Stromal cell of bone marrow (primary cell): ENCODE data around the gene CCM2L.

Experiments
- DNase-seq: peaks from one replicate; pipeline ENCODE4 v3.0.0-alpha.2; 2012; ENCODE audit warnings: low read depth

The CCM2L gene

DNA sequence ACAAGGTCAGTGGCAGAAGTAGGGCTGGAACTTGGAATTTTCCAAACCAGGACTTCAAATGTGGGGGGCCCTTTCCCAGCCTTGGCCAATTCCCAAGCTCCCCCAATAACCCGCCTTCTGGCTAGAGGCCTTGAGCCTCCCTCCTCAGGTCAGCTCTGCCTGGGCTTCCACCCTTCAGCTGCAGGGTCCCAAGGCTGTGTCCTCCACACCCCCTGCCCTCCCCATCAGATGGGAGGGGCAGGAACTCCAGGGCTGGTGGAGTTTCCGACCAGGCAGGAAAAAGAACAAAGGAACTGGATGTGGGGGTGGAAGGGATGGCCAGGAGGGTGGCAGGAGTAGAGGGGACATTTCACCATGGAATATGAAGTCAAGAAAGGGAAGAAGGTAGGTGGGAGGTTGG lies at the start of gene CCM2L:
Gene CCM2L, plus strand, starts transcription at position 338 of the 400 bp plus-strand sequence. Its CDS starts 17 bp downstream, at position 355.
- DNase-seq, result no peak

DNA sequence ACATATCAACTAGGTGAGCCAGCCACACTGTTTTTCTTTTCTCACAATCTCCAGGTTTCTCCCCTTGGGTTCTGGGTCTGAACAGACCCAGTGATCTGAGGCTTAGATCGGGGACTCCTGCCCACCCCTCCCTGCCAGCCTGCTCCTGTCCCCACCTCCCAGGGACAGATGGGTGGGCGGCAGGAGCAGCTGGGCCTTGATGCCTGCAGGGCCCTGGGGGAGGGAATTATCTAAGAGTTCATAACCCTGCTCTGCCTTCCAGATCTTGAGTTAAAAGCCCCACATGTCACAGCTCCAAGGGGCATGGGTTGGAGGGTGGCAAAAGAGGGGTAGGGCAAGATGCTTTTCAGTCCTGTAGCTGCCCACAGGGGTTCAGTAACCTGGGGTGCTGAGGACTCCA lies 47.5 kb upstream of the CCM2L start:
- DNase-seq, result no peak

DNA sequence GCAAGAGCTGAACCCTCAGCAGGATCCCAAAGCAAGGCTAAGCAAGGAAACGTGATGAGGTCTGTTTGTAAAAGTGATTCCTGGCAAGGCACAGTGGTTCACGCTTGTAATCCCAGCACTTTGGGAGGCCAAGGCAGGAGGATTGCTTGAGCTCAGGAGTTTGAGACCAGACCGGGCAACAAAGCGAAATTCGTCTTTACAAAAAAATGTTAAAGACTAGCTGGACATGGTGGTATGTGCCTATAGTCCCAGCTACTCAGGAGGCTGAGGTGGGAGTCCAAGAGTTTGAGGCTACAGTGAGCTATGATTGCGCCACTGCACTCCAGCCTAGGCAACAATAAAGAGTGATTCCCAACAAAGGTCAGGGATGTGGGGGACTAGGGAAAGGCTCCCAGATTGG lies 46.3 kb upstream of the CCM2L start:
- DNase-seq, result no peak

GRCh38 chr20:31966991-31967655 lies 43.1 kb upstream of the CCM2L start:
- DNase-seq, result no peak

DNA sequence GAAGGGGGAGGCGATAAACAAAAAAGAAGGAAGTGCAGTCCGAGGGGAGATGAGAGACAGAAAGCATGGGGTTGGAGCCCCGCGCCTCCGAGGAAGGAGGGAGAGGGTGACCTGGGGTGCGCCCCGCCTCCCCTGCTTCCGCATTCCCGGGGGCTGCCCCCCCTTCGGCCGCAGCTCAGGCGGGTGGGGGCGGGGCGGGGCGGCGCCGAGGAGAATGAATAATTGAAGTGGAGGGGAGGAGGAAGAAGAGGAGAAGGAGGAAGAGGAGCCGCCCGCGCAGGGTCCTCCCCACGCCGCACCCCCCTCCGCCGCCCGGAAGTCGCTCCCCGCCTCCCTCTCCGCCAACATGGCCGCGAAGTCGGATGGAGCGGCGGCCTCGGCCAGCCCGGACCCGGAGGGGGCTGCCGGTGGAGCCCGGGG lies 42.4 kb upstream of the CCM2L start, which contains the start of gene XKR7:
Gene XKR7, plus strand, starts transcription at position 322 of the 420 bp plus-strand sequence. Its CDS starts 25 bp downstream, at position 347.
- no peak for DNase-seq

DNA sequence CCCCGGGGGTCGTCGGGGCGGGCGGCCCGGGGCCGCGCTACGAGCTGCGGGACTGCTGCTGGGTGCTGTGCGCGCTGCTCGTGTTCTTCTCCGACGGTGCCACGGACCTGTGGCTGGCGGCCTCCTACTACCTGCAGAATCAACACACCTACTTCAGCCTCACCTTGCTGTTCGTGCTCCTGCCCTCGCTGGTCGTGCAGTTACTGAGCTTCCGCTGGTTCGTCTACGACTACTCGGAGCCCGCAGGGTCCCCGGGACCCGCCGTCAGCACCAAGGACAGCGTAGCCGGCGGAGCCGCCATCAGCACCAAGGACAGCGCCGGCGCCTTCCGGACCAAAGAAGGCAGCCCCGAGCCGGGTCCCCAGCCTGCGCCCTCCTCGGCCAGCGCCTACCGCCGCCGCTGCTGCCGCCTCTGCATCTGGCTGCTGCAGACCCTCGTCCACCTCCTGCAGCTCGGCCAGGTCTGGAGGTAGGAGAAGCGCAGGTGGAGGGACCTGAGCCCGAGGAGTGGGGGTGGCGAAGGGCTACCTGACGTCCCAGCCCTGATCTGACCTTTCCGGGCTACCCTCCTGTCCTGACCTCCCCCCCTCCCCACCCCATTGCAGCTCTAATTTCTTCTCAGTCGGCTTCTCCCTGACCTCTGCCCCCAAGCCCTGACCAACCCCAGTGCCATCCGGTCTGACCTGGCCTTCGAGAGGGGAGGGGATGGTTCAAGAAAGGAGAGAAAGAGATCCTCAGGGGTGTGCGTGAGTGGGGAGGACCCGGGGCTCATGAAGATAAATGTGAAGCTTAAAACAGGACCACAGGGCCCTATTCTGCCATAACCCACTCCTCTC lies 41.7 kb upstream of the CCM2L start:
- DNase-seq, result peak; percentile 17

DNA sequence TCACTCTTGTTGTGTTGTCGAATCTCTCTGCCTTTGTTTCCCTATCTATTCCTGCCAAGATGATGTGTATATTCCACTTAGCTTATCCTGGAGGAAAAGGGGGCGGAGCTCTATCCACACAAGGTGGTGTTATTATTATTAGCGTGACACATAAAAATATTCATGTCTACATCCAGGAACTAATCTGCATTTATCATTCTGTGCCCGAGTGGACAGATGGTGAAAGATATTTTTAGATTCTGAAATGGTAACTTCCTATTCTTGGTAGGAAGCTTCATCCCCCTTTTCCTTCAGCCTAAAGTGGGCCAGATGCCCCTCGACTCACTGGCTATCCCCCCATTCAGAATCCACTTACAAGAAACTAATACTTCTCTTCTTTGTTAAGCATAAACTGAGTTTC lies 40.2 kb upstream of the CCM2L start:
- no peak for DNase-seq

- no peak for DNase-seq
These were observed 37.7 kb upstream of the CCM2L start for GRCh38 chr20:31972471-31973021.

DNA sequence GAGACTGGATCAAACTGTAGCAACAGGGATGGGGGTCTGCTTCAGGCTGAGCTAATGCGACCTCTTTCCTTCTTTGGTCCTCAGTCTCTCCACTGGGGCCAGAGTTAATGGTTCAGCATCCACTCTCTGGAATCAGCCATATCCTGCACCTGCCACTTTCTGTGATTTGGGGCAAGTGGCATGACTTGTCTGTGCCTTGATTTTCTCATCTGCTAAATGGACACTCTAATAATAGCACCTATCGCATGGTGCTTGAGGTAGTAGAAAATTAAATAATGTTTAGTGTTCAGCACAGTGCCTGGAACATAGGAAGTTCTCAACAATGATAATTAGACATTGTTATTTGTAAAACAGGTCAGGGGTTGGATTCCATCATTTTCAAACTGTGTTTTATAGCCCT lies 35.9 kb upstream of the CCM2L start:
- no peak for DNase-seq

DNA sequence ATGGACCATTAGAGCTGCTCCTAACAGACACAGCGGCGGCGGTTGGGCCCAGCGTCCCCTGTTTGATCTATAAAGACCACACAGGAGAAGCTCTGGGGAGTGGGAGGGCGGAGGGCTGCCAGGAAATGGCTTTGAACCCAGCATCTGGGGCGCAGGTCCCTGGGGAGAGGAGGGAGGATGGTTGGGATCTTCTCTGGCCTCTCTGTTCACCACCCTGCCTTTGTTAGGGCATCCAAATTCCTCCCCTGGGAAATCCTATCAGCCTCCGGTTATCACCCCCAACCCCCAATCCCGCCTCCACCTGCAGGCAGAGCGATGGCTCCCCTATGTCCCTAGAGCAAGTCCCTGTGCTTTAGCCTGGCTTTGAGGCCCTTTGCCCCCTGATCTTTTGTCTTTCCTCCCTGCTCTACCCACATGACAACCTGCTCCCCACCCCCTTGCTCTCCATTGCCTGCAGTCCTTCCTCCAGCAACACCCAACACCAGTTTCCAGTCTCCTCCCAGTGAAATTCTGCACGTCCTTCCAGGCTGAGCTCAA lies 35.2 kb upstream of the CCM2L start:
- no peak for DNase-seq

DNA sequence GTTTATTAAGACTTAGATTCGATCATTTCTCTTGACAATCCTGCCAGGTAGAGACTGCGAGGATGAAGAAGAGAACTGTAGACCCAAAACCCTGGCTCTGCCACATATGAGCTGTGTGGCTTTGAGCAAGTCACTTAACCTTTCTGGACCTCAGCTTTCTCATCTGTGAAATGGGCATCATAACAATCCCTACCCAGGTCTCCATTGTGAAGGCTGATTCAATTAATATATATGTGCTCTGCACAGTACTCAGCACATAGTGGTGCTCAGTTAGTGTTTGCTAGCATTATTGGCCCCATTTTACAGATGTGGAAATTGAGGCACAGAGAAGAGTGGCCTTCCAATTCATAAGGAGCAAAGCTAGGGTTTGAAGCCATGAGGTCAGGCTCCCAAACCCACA lies 34.4 kb upstream of the CCM2L start:
- no peak for DNase-seq

DNA sequence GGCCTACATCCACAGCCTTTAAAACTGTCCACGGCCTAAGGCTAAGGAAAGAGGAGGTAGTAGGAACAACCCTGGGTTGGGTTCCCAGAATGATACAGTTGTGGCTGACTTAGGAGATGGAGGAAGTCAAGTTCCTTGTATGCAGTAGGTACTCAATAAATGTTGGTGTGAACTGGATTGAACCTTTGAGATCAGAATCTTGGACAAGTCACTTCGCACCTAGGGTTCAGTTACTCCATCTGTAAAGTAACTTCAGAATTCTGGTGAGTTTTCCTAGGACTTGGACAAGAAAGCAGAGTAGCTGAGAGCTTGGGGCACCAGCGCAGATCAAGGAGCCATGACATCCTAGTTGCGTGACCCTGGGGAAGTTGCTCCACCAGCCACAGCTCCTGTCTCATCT lies 33.2 kb upstream of the CCM2L start:
- no peak for DNase-seq

DNA sequence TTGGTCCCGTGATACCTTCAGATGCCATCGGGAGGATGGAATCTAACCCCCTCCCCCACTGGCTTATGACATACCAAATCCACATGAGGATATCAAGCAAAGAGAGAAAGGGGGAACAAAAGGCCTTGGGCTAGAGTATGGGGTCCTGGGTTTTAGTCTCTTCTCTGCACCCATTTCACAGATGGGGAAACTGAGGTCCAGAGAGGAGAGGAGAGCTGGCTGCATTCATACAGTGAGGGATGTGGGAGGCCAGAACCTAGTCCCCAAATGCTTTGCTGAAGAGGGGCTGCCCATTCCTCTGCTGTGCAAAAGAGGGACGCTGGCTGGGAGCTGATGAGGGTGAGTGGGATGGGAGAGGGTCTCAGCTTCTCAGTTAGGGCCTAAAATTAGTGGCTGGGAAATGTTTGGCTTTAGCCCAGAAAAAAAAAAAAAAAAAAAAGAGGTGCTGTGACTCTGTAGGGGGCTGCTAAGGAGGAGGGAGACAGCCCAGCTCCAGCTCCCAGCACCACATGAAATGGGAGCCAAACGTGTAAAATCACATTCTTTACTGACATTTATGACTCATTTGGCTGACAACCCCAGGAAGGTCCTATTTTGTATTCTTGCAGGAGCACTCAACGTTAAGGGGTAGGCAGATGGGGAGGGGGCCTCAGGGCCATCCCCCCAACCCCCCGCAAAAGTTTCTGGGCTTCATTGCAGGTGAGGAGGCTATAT lies 30.4 kb upstream of the CCM2L start:
- no peak for DNase-seq

DNA sequence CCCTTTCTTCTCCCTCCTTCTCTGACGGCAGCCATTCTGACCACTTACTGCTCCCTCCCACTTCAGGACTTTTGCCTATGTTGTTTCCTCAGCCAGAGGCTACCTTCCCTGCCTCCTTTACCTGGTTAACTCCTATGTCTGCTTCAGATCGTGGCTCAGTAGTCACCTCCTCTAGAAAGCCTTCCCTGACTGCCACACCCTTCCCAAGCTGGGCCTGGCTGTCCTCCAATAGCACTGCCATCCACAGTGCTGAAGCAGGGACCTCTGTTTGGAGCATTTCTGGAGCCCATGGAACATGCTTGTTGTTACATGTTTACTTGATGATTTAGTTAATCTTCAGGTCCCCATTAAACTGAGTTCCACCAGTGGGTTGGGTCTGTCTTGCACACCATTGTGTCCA lies 28.5 kb upstream of the CCM2L start:
- no peak for DNase-seq

DNA sequence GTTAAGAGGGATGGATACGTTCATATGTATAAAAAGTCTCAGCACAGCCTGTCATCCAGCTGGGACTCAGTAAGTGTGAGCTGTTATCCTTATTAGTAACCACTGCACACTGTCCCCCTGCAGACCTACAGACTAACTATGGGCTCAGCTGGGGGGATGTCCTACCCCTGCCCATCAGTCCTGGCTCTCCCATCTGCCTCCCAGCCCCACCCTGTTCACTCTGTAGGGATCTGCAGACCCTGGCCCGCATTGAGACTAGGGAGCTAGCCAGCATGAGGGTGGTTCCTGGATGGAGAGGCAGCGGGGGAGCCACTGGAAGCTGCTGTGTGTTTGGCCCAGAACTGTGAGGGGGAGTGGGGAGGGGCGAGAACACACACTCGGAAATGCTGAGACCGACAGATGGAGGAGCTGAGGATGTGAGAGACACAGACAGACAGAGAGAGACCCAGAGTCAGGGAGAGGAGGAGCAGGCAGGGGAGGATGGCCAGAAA lies 25.2 kb upstream of the CCM2L start:
- no peak for DNase-seq

DNA sequence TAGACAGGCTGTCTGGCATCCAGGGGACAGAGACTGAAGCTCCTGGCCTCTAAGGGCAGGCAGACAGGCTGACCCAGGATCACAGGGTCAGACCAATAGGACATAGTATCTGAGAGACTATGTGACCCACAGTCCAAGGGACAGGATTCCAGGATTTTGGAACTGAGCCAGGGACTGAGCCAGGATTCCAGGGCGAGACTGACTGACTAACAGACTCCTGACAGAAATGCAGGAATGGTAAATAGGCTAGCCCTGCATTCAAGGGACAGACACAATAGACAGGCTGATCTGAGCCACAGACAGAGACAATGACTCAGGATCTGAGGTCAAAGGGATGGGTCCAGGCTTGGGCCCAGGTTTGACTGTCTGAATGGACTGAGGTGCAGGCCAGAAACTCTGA lies 22.5 kb upstream of the CCM2L start:
- no peak for DNase-seq

- DNase-seq, result no peak
These were observed 21.7 kb upstream of the CCM2L start for GRCh38 chr20:31988430-31989015.

DNA sequence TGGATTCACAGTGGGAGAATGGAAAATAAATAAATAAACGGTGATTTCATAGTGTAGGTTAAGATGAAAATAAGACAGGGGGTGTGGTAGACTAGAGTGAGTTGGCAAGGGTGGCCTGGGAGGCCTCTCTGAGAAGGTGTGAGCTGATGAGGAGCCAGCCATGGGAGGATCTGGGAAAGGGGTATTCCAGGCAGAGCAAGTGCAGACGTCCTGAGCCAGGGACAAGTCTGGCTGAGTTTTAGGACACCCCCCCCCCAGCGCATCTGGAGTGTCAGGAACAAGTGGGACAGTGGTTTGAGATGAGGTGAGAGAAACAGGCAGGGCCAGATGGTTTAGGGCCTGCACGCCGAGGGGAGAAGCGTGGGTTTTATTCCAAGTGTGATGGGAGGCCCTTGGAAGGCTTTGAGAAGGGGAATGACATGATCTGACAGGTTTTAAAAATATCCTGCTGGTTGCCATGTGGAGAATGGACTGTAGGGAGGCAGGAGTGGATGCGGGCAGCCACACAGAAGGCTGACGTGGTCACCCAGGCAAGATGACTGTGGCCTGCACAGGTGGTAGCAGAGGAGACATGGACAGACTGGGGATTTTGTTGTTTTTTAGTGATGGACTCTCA lies 21.1 kb upstream of the CCM2L start:
- no peak for DNase-seq

- DNase-seq, result no peak
These were observed 19.4 kb upstream of the CCM2L start for GRCh38 chr20:31990641-31991338.

DNA sequence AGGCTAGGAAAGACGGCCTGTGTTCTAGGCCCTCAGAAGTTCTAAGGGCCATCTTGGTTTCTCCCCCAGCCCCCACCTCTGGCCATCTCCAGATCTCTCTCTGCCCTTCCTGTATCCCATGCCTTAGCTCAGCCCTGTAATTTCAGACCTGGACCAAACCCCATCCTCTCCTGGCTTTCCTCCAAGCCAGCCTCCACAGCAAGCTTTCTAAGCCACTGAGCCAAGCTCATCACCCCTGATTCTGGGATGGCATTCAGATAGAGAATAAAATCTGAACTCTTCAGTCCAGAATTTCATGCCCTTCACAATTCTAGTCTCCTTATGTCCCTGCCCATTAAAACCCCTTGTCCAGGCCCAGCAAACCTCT lies 18.9 kb upstream of the CCM2L start:
- DNase-seq, result no peak

- DNase-seq, result no peak
These were observed 18.2 kb upstream of the CCM2L start for GRCh38 chr20:31992086-31992485.
